Activated CD4-positive, alpha-beta T cell treated with anti-CD3 and anti-CD28 coated beads for 1 hour (primary cell): ENCODE results near the gene ZBTB9.

ENCODE experiments used
- DNase-seq: peaks from one replicate; pipeline ENCODE4 v3.0.0-alpha.2; 2020

ZBTB9 gene

GRCh38 chr6:33418690-33419291 is 35.6 kb upstream of the ZBTB9 start:
- no peak for DNase-seq

GRCh38 chr6:33419580-33420490 is 34.5 kb upstream of the ZBTB9 start, which contains the start of gene SYNGAP1:
Gene SYNGAP1 (plus strand): TSS chr6:33420065. CDS start chr6:33420265, 200 bp downstream.
- no peak for DNase-seq

- DNase-seq: no peak
Observed at GRCh38 chr6:33420491-33421343, 33.7 kb upstream of the ZBTB9 start.

- DNase-seq: no peak
Observed at GRCh38 chr6:33421344-33421643, 33.1 kb upstream of the ZBTB9 start.

GRCh38 chr6:33423777-33424176 is 30.6 kb upstream of the ZBTB9 start:
- DNase-seq: no peak

- no peak for DNase-seq
Observed at GRCh38 chr6:33424855-33425667, 29.3 kb upstream of the ZBTB9 start.

GRCh38 chr6:33425668-33426577 is 28.5 kb upstream of the ZBTB9 start:
- DNase-seq: peak; percentile 70

- no peak for DNase-seq
Observed at GRCh38 chr6:33426590-33427511, 27.5 kb upstream of the ZBTB9 start.

GRCh38 chr6:33427585-33428223 is 26.7 kb upstream of the ZBTB9 start:
- peak; percentile 44 for DNase-seq

- no peak for DNase-seq
Observed at GRCh38 chr6:33428224-33428965, 26.0 kb upstream of the ZBTB9 start.

GRCh38 chr6:33428966-33429749 is 25.2 kb upstream of the ZBTB9 start:
- no peak for DNase-seq

- DNase-seq: no peak
Observed at GRCh38 chr6:33429750-33430052, 24.7 kb upstream of the ZBTB9 start.

- DNase-seq: no peak
Observed at GRCh38 chr6:33430334-33430733, 24.0 kb upstream of the ZBTB9 start.

GRCh38 chr6:33430991-33431879 is 23.1 kb upstream of the ZBTB9 start:
- peak; percentile 68 for DNase-seq

GRCh38 chr6:33431880-33432541 is 22.4 kb upstream of the ZBTB9 start:
- no peak for DNase-seq

- DNase-seq: no peak
Observed at GRCh38 chr6:33432546-33432945, 21.8 kb upstream of the ZBTB9 start.
